ENCODE measurements around the gene SLC22A16.

DNA sequence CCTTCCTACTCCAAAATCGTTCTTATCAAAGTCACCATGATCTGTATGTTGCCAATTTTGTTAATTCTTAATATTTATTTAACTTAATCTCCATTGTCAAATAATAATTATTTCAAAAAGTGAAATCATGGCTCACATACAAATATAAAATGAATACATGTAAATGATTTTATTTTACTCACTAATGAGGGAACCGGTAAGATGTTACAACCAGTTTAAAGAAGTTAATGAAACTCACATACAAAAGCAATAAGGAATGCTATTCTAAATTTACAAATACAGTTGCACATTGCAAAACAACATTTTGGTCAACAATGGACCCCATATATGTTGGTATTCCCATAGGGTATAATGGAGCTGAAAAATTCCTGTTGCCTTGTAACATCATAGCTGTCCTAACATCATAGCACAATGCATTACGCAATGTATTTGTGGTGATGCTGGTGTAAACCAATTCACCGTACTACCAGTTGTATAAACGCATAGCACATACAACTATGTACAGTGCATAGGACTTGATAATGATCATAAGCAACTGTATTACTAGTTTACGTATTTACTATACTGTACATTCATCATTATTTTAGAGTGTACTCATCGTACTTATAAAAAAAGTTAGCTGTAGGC, 6.5 kb upstream of the SLC22A16 start:
- no peak for TF ChIP-seq POLR2A (IDR thresholded peaks at IDR 0.05)
- TF ChIP-seq, protein P1, sequence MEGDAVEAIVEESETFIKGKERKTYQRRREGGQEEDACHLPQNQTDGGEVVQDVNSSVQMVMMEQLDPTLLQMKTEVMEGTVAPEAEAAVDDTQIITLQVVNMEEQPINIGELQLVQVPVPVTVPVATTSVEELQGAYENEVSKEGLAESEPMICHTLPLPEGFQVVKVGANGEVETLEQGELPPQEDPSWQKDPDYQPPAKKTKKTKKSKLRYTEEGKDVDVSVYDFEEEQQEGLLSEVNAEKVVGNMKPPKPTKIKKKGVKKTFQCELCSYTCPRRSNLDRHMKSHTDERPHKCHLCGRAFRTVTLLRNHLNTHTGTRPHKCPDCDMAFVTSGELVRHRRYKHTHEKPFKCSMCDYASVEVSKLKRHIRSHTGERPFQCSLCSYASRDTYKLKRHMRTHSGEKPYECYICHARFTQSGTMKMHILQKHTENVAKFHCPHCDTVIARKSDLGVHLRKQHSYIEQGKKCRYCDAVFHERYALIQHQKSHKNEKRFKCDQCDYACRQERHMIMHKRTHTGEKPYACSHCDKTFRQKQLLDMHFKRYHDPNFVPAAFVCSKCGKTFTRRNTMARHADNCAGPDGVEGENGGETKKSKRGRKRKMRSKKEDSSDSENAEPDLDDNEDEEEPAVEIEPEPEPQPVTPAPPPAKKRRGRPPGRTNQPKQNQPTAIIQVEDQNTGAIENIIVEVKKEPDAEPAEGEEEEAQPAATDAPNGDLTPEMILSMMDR (IDR thresholded peaks at IDR 0.05), result no peak

Data from heart left ventricle (tissue), 13 donors.